GM18861 (cell line): ENCODE measurements around the gene ZNRF3.
"Not testable (repeated sequence)": the region's sequence is repeated elsewhere in the genome, so short reads cannot be mapped to it uniquely, and the experiment has no call there.

Experiments used
- ATAC-seq: cut with Tn5 transposase; IDR thresholded peaks from one replicate; pipeline ENCODE4 v1.9.1; 2021; ENCODE audit not compliant: unreplicated experiment

ZNRF3 gene

DNA sequence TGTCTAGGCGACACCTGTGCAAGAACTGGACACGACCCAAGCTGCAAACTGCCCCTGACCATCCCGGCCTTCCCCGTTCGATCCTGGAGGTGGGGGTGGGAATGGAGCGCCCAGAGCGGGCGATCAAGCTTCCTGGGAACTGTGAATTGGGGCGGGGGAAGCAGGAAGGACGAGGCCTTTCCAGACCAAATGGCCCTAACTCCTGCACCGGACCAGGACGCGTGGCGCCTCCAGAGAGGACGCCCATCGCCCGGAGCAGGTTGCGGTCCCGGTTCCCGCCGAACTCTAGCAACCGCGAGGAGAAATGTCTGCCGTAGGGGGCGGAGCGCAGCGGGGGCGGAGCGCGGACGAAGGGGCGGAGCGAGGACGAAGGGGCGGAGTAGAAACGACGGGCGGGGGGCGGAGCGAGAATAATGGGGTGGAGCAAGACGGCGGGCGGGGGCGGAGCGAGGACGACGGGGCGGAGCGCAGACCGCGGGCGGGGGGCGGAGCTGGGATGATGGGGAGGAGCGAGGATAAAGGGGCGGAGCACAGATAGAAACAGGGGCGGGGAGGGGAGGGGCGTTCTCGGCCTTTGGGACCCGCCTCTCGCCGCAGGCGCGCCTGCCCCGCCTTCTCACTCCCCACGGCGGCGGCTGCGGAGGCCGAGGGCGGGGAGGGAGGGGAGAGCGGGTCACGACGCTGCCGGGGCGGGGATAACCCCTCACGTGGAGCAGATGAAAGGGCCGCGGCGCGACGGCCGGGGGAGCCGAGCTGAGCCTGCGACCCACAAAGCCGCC lies at the start of gene ZNRF3:
TSS of gene ZNRF3 (plus strand) at position 695 of the 779 bp plus-strand sequence. CDS start 195 bp downstream, outside the sequence.
- ATAC-seq = no peak

DNA sequence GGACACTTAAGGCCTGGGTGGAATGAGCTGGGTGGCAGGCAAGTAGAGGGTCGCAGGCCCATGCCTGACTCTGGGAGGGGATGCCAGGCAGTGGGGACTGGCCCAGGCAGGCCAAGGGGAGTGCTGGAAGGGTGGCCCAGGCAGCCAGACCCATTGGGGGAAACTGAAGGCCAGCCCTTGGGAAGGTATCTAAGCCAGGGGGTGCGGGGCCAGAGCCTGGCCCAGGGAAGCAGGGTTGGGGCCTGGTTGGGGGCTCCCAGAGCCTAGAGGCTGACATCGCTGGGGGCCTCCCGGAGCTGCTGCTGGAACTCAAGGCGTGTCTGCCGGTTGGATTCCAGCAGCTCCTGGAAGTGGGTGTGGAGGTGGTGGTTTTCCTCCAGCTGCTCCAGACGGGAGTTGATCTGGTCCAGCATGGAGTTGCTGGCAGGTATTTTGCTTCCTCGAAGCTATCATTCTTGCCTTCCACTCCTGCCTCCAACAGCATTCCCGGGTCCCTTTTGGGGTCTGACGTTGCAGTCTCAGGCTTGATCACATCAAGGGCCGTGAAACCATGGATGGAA lies 47.7 kb upstream of the ZNRF3 start:
- no peak for ATAC-seq

DNA sequence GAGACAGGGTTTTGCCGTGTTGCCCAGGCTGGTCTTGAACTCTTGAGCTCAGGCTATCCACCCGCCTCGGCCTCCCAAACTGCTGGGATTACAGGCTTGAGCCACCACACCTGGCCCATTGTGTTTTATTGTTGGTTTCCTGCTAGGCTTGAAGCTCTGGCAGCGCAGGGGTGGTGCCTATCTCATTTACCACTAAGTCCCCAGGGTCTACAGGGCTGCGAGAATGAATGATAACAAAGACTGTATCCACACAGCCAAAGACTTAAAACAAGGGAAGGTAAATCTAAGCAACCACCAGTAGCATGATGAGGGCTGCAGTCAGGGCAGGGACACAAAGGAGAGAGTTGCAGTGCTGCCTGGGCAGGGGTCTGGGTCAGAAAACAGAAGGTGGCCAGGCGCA lies 45.7 kb upstream of the ZNRF3 start:
- ATAC-seq = no peak

DNA sequence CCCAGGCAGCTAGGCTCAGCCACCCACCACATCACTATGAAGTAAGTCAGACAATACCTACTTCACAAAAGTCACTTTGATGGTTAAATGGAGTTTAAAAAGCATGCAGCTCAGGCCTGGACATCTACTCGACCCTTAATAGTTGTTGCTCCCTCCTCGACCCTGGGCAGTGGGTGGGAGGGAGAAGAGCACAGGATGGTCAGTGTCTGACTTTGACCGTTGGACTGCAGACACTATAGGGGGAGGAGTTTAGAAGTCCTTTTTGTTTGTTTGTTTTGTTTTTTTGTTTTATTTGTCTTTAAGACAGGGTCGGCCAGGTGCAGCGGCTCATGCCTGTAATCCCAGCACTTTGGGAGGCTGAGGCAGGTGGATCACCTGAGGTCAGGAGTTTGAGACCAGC lies 44.4 kb upstream of the ZNRF3 start:
- ATAC-seq = no peak

DNA sequence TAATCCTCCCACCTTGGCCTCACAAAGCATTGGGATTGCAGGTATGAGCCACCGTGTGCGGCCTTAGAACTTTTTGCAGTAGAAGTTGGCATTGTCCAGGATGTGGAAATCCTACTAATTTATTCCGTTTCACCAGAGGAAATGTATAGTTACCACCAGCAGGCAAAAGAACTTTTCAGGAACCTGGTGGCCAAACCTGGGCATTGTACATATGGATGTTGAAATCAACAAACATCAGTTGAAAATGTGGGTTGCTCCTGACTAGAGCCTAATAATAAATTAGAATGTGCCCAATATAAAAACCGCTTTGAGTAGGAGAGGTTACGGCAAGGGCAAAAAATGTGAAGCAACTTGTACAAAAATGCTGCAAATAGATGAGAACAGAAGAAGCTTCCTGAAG lies 42.3 kb upstream of the ZNRF3 start:
- ATAC-seq = no peak

DNA sequence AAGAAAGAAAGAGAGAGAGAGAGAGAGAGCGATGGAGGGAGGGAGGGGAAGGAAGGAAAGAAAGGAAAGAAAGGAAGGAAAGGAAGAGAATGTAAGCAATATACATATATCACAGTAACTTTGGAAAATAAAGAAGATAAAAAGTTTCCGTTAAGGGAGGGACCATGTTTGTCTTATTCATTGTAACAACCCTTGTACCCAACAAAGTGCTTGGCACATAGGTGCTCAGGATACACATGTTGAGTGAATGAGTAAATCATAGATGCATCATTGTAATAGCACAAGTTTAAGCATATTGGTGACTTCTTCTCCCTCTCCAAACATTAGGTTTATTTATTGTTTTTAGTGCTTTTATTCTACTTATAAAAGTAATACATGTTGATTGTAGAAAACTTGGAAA lies 39.7 kb upstream of the ZNRF3 start:
- no peak for ATAC-seq

DNA sequence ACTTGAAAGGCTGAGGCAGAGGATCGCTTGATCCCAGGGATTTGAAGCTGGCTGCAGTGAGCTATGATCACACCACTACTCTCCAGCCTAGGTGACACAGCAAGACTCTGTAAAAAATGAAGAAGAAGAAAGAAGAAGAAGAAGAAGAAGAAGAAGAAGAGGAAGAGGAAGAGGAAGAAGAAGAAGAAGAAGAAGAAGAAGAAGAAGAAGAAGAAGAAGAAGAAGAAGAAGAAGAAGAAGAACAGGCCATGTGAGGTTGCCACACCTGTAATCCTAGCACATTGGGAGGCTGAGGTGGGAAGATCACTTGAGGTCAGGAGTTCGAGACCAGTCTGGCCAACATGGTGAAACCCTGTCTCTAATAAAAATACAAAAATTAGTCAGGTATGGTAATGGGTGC lies 39.1 kb upstream of the ZNRF3 start:
- not testable (repeated sequence) for ATAC-seq

DNA sequence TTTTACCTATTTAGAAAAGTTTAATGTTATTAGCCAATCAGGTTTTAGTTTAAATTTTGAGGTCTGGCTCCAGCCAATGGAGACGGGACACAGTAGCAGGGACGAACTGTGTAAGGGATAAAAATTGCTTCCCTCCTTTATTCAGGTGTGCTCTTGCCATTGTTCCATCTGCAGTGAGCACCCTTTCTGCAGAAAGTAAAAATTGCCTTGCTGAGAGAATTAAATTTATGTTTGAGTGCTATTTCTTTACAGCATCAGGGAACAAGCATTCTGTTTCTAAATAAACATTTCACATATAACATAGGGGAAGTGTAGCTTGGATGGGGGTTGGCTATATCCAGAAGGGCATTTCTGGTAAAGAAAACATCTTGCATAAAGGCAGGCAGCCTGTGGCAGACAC lies 36.4 kb upstream of the ZNRF3 start:
- no peak for ATAC-seq

DNA sequence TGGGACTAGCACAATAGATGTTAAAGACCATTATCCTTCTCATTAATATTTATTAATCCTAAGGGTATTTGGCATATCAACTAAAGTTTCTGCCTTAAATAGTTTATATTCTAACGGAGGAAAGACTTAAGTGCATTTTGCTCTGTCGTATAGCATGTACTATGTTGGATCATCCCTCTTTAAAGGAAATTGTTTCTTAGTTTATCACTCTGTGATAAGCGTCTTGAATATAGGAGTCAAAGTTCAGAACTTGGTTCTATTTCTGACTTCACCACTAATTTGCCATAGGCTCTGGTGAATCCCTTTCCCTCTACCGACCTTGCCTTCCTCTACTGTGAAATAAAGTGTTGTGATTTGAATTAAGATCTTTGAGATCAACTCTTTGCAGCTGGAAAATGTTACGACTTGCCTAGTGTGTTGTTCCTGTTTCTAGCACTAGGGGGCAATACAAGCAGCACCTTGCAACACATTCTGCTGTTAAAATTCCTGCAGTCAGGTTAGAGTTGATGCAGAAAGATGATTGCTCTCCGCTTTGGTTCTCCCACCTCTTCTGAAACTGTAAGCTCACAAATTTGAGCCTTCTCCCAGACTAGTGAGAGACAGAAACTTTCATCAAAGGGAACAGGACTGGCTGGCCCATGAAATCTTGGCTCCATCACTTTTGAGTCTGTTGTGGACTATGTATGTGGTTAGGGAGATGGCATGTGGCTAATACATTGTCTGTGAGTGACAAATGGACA lies 27.8 kb upstream of the ZNRF3 start:
- ATAC-seq = no peak

DNA sequence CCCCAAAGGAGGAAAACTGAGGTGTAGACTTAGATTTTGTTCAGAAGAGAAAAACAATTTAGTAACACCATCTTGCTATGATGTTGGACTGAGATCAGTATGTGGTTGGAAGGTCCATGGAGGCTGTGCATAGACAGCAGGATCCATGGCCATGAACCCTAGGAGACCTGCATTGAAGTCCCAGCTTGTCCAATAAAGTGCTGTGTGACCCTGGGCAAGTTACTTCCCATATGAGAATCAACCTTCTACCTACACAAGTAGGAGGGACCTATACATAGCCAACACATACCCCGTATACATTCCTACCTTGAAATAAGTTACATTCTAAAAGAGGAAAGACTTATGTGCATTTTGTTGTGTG lies 27.3 kb upstream of the ZNRF3 start:
- ATAC-seq = no peak

DNA sequence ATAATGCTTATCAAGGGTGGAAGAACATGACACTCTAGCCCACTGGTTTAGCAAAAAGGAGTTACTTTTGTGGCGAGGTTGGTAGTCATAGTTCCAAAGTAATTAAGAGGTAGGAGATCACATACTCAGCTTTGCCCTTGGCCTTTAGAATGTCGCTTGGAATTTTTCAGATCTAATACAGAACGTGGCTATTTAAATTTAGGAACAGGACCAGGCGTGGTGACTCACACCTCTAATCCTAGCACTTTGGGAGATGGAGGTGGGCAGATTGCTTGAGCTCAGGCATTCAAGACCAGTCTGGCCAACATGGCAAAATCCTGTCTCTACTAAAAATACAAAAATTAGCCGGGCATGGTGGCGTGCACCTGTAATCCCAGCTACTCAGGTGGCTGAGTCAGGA lies 26.1 kb upstream of the ZNRF3 start:
- no peak for ATAC-seq

DNA sequence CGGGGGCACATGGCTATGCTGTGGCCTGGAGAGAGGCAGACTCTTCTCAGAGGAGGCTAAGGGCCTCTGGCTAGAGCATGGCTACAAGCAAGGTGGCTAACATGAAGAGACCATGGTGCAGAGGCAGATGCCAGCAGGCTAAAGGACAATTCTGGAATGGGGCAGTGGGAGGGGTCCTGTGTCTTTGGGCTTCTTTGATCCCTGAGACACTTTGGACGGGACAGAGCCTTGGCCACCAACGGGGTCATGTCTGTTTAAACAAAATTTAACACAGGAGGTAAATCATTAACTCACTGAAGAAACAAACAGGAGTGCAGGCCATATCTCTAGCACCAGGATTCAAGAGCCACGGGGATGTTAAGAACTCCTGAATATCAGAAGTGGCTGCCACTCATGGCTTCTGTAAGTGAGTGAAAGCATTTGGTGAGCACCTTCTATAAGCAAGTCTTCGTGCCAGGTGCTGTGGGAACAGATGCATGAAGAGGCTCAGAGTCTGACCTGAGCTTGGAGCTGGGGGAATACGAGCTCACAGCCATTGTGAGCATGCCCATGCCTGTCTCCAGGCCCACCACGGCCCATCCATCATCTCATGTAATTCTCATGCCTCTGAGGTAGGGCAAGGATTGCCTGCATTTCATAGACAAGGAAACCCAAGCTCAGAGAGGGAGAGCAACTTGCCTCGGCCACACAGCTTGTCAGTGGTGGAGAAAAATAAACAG lies 18.3 kb upstream of the ZNRF3 start:
- ATAC-seq = no peak

DNA sequence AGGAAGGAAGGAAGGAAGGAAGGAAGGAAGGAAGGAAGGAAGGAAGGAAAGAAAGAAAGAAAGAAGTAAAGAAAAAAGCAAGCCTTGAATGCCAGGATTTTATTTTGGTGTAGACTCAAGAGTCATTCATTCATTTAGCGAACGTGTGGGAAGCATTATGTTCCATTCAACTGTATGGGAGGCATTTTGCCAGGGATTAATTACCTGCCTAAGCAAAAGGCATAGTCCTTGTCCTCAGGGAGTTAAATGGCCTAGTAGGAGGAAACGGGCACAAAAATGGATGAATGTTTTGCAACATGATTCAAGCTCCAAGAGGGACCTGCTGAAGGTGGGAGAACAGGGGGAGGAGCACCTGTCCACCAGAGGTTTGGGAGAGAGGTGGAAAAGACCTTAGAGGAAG lies 16.2 kb upstream of the ZNRF3 start:
- no peak for ATAC-seq

DNA sequence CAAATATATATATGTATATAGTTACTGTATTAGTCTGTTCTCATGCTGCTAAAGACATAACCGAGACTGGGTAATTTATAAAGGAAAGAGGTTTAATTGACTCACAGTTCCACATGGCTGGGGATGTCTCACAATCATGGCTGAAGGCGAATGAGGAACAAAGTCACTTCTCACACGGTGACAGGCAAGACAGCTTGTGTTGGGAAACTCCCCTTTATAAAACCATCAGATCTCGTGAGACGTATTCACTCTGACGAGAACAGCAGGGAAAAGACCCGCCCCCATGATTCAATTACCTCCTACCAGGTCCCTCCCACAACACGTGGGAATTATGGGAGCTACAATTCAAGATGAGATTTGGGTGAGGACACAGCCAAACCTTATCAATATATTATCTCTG lies 15.0 kb upstream of the ZNRF3 start:
- not testable (repeated sequence) for ATAC-seq

DNA sequence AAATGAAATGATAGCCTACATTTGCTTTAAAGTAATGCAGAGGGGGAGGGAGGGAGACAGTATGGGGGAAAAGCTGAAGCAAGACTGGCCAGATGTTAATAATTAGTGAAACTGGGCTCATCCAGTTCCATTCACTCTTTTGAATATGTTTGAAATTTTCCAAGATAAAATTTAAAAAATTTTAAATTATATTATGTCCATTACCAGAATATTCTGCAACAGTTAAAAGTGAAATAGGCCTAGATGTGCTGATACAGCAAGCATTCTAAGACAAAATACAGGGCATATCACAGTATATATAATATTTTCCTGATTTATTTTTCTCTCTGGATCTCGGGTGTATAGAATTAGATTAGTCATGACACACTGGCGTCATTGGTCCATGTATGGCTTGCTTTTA lies 13.6 kb upstream of the ZNRF3 start:
- no peak for ATAC-seq

DNA sequence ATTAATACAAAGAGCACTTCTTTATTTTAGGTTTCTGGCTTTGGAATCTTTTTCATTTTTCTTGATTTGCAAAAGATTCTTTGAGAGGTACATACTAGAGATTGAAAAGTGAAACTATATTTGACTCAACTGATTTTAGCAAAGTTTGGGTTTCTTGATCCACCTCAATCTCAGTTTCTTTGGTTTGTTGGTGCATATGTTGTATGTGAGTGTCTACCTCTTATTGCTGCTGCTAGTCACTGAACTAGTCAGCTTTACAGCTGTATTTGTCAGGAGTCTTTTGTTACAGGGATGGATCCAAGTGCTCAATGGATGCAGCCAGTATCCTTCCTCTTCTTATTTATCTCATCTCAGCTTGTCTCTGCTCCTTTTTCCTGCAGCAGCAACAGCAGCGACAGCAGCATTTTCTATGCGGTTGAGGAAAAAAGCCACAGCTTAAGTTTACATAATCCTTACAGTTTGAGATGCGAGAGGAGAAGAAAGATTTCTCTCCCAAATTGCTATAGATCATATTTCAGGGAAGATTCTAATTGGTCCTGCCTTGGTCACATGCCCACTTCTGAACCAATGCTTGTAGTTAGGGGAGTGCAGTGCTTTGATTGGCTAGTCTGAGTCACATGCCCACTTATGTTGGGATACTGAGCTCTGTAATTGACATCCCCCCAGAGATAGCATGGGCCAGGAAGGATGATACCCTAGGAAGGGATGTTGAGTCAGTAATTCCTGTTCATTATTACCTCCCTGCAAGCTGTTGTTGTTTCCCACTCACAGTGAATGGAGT lies 10.0 kb upstream of the ZNRF3 start:
- ATAC-seq = no peak

DNA sequence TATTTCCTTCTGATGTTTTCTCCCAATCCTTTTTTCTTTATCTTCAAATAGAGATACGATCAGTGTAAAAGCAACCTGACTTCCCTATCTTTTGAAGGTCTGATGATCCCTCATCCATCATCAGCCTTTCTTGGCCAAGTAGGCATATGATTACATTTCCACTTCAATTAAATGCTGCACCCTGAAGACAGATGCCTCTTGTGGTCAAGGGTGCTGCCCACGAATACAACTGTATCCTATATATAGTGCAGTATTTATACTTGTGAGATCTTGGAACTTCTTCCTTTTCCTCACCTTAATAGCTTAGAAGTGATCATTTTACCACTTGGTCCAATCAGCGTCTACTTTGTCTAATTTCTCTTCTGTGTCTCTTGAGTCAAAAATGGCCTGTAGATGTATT lies 9.3 kb upstream of the ZNRF3 start:
- no peak for ATAC-seq

DNA sequence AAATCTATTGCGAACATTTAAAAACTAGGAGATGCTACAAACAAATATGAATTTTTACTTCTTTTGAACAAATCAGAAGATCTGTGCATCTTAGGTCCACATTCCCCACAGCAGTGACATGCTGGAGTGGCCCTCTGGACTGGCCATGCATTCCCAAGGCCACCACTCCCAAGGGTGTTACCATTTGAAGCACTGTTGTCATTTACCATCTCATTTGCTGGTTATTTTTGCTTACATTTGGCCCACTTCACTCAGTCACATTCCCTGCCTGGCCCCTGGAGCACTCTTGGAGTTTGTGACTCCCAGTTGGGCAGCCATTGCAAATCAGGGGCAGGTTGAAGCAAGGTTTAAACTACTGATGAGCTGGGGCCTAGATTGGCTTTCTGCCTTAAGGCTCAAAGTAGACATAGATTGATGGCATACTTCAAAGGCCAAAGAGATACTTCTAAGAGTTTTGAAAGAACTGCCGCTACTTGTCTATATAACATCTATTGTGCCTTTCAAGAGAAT lies 8.5 kb upstream of the ZNRF3 start:
- ATAC-seq = no peak

DNA sequence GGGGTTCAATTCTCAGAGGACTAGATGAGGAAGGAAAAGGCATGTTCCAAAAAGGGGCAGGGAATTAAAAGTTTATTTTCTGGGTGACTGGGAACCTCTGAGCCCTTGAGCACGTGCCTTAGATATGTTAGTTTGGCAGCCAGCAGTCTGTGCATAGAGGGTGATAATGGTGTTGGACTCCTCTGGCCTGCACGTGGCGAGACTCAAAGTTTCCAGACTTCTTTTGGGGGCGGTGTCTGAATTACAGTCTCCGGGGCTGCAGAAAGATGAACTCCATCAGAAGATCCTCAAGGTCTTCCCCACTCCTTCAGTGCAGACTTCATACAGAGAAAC lies 861 bp upstream of the ZNRF3 start:
- no peak for ATAC-seq

DNA sequence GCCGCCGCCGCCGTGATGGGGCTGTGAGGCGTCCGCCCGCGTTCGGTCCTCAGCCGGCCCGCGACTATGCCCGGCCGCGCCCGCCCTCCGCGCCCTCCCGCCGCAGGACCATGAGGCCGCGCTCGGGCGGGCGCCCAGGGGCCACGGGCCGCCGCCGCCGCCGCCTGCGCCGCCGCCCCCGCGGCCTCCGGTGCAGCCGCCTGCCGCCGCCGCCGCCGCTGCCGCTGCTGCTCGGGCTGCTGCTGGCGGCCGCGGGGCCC lies 215 bp downstream of the ZNRF3 start:
- ATAC-seq = no peak
